ENCODE results near the gene PBX1.

Gene PBX1

GRCh38 chr1:164765992-164766720 lies 207.2 kb downstream of the PBX1 start:
- DNase-seq, result no peak

GRCh38 chr1:164767752-164768402 lies 208.9 kb downstream of the PBX1 start:
- DNase-seq, result no peak

GRCh38 chr1:164768619-164769018 lies 209.6 kb downstream of the PBX1 start:
- DNase-seq, result no peak

GRCh38 chr1:164769486-164770130 lies 210.6 kb downstream of the PBX1 start:
- DNase-seq, result no peak

- DNase-seq, result no peak
Observed at GRCh38 chr1:164770131-164770529, 211.1 kb downstream of the PBX1 start.

GRCh38 chr1:164771041-164771618 lies 212.1 kb downstream of the PBX1 start:
- DNase-seq, result no peak

GRCh38 chr1:164771619-164772361 lies 212.8 kb downstream of the PBX1 start:
- DNase-seq, result no peak

GRCh38 chr1:164772635-164773034 lies 213.7 kb downstream of the PBX1 start:
- no peak for DNase-seq

GRCh38 chr1:164773102-164773501 lies 214.1 kb downstream of the PBX1 start:
- no peak for DNase-seq

- DNase-seq, result no peak
Observed at GRCh38 chr1:164774413-164774812, 215.4 kb downstream of the PBX1 start.

GRCh38 chr1:164774819-164775654 lies 216.1 kb downstream of the PBX1 start:
- no peak for DNase-seq

- DNase-seq, result no peak
Observed at GRCh38 chr1:164777518-164777917, 218.5 kb downstream of the PBX1 start.

- DNase-seq, result no peak
Observed at GRCh38 chr1:164779376-164779775, 220.4 kb downstream of the PBX1 start.

GRCh38 chr1:164780111-164780812 lies 221.3 kb downstream of the PBX1 start:
- DNase-seq, result no peak

GRCh38 chr1:164780863-164781262 lies 221.9 kb downstream of the PBX1 start:
- DNase-seq, result no peak

- DNase-seq, result no peak
Observed at GRCh38 chr1:164781972-164782371, 223.0 kb downstream of the PBX1 start.

- DNase-seq, result no peak
Observed at GRCh38 chr1:164783778-164784555, 225.0 kb downstream of the PBX1 start.

GRCh38 chr1:164784960-164785359 lies 226.0 kb downstream of the PBX1 start:
- no peak for DNase-seq

GRCh38 chr1:164785841-164786534 lies 227.0 kb downstream of the PBX1 start:
- DNase-seq, result no peak
